NT2/D1 (cell line): Measurements from ENCODE around the gene MRPL21.
"Not testable (repeated sequence)": the region's sequence is repeated elsewhere in the genome, so short reads cannot be mapped to it uniquely, and the experiment has no call there.

Experiments
- YY1 ChIP-seq: IDR thresholded peaks from 2 replicates; pipeline ENCODE4 v1.6.1; 2011; ENCODE audit not compliant: insufficient read length, insufficient read depth
- ZNF274 ChIP-seq: IDR thresholded peaks from 2 replicates; pipeline ENCODE4 v1.6.1; 2011; ENCODE audit warnings: mild to moderate bottlenecking, low read depth, low read length

GRCh38 chr11:68884827-68885226 lies 18.8 kb downstream of the MRPL21 start:
- not testable (repeated sequence) for TF ChIP-seq ZNF274, YY1
